G401.6 (cell line): ENCODE results near the gene UTF1.
"Not testable (repeated sequence)": the region's sequence is repeated elsewhere in the genome, so short reads cannot be mapped to it uniquely, and the experiment has no call there.

Experiments
- FAIRE-seq: peaks from 2 replicates; lab custom pipeline; 2012; peaks lifted over from hg19 to GRCh38; lab: Jason Lieb, UNC

Gene UTF1

DNA sequence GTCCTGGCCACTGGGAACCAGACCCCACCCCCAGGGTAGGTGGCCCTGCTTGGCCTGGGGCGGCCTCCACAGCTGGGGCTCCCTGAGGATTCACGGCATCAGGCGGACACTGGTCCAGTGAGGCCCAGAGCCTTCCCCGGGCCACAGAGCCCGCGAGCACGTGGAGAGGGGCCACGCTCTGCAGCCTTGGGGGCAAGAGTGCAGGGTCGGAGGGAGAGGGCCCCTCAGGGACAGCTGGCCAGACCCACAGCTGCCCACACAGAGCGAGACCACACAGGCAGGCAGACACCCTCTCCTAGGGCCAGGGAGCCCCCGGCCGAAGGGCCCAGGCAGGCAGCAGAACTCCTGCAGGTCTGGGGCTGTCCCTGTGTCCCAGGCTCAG lies 18.3 kb downstream of the UTF1 start:
- no peak for FAIRE-seq

DNA sequence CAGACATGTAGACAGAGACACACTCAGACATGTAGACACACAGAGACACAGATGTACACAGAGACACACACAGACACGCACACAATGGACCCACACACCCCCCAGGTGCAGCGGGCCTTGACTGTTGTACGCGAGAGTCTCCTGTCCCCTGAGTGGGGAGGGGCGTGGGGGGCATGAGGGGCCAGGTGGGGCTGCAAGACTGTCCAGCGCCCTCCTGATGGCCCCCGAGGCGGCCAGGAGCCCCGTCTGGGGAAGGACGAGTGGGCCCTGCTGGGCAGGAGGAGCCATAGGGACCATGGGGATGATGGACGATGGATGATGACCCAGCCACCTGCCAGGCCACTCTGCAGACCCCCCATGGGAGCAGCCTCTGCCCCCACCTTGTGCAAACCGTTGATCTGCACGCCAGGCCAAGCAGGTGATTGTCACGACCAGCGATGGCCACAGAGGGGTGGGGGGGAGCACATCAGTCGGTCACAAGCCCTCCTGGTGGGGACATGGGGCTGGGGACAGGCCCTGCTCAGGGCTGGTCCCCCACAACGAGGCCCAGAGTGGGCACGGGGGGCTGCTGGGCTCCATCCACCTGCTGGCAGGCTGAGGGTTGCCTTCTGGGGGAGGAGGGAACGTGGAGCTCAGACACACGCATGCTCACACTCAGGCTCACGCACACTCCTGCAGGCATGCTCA lies 19.2 kb downstream of the UTF1 start:
- FAIRE-seq: no peak

DNA sequence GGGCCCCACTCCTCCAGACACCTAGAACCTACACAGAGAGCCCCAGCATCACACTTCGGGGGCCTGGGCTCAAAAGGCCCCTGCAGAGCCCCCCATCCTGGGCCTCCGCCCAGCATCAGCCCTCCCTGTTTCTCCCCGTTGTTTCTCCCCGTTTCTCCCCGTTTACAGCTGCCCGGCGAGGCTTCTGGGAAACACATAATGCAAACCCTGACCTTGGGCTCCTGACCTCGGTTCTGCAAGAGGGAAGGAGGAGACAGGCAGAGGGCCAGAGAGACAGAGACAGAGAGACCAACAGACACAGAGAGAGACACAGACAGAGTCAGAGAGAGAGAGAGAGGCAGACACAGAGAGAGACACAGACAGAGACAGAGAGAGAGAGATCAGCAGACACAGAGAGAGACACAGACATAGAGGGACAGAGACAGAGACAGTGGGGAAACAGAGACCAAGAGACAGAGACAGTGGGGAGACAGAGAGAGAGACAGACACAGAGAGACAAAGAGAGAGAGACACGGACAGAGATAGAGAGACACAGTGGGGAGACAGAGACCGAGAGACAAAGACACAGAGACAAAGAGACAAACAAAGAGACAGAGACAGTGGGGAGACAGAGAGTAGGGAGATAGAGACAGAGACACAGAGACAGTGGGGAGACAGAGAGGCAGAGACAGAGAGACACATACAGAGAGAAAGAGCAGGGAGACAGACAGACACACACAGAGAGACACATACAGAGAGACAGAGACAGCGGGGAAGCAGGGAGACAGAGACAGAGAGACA lies 20.1 kb downstream of the UTF1 start:
- FAIRE-seq: no peak

DNA sequence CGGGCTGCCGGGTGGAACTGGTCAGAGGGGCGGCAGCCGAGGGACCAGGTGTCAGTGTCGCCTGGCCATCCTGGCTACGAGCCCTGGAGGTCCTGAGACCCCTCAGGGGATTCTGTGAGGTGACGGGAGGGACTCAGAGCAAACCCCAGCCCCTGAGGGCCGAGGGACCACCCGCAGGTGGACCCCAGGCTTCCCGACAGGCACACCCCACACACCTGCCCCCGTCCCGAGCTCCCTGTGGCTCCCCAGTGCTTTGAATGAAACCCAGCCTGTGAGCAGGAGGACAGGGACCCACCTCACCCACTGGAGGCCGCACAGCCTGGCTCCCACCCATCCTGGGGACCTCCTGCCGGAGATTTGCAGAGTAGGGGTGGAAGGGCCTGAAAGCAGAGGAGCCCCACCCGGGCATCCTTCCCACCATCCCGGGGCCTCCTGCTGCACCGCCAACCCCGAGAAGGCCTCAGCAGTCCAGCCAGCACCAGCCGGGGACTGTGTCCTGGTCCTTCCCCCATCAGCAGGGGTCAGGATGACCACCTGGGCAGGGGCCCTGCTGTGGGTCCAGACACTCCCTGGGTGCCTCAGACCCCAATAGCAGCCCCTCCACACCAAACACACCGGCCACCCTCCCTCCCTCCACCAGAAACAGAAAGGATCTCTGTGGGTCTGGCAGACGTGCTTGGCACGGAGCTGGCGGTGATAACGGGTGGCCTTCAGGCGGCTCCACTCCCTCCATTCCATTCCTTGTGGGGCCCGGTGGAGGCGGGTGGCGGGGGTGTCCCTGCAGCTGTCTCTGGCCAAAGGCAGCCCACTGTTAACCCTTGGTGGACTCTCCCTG lies 21.6 kb downstream of the UTF1 start:
- no peak for FAIRE-seq

DNA sequence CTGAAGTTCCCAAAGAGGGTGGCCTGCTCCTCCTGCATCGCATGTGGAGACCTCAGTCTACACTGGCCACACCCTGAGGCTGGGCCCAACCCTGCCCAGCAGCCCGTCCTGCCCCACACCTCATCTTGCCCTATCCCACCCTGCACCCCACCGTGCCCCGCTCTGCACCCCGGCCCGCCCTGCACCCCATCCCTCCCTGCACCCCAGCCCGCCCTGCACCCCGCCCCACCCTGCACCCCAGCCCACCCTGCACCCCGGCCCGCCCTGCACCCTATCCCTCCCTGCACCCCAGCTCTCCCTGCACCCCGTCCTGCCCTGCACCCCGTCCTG lies 22.2 kb downstream of the UTF1 start:
- no peak for FAIRE-seq

DNA sequence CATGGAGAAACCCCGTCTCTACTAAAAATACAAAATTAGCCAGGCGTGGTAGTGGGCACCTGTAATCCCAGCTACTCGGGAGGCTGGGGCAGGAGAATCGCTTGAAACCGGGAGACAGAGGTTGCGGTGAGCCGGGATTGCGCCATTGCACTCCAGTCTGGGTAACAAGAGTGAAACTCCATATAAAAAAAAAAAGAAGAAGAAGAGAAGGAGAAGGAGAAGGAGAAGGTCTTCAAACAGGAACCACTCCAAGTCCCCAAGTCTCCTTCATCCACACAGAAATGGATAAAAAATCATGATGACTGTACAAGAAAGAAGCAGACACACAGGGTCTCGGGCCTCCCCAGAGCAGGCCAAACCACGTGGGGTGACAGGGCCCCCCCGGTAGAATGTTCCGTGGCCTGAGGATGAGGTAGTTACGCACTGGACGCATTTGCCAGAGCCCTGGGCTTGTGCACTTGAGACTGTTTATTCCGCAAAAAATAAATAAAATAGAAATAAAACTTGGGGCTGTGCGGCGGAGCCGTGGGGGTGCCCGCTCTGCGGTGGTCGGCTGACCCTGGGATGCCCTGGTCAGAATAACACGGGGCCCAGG lies 23.4 kb downstream of the UTF1 start:
- FAIRE-seq: no peak

DNA sequence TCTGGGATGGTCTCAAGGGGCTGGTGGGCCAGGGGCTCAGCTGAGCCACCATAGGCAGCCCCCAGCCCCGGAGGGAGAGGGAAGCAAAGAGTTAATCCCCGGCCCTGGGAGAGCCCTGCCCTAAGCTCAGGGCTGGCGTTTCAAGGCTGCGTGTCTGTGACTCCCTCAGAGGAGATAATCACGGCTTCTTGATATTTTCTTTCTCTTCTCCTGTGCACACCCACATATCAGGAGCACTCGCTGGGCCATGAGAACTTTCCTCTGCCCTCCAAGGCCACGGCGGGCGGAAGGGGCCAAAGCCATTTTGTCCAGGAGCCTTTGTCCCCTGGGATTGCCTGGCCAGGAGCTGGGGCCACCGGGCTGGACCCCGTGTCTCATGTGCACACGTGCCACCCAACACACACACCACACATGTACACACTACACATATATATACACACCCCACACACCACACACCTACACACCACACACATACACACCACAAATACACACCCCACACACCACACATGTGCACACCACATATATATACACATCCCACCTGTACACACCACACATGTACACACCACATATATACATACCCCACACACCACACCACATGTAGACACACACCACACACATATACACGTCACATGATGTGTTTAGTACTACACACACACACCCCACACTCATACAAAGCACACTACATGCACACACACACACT lies 24.6 kb downstream of the UTF1 start:
- FAIRE-seq: no peak

DNA sequence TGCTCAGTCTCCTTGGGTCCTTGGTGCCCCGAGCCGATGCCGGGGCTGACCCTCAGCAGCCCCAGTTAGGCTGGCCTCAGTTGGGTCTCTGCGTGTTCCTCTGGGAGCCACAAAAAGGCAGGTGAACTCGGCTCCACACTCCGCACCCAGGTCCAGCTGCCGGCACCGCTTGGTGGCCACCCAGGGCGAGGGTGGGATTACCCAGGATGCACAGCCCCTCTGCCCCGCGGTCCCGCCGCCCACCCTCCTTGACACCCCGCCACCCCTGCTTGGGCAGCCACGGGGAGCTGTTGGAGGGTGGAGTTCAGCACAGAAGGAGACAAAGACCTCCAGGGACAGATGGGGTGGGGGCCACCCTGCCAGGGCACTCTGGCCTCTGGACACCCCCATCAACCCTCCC lies 25.3 kb downstream of the UTF1 start:
- no peak for FAIRE-seq

DNA sequence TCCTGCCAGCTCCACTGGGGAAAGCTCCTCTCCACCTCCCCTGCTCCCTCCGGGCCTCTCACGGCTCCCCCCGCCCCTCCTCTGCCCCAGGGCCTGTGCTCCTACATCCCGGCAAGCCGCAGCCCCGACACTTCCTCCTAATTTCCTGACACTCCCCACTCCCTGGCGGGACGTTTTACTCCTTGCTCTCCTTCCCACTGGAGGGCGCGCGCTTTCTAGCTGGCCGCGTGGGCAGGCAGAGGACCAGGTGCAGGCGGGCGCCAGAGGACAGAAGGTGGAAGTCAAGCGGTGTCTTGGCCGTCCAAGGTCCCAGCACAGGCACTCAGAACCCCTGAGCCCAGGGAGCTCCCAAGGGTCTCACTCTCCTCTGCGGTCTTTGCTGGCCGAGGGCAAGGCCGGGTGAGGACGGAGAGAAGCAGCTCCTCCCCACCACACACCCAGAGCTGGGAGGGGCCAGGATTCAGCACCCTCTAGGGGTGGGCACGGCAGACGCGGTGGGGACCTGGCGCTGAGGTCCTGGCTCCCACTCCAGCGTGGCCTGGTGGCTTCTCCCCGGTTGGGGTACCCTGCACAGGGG lies 27.6 kb downstream of the UTF1 start:
- FAIRE-seq: no peak

DNA sequence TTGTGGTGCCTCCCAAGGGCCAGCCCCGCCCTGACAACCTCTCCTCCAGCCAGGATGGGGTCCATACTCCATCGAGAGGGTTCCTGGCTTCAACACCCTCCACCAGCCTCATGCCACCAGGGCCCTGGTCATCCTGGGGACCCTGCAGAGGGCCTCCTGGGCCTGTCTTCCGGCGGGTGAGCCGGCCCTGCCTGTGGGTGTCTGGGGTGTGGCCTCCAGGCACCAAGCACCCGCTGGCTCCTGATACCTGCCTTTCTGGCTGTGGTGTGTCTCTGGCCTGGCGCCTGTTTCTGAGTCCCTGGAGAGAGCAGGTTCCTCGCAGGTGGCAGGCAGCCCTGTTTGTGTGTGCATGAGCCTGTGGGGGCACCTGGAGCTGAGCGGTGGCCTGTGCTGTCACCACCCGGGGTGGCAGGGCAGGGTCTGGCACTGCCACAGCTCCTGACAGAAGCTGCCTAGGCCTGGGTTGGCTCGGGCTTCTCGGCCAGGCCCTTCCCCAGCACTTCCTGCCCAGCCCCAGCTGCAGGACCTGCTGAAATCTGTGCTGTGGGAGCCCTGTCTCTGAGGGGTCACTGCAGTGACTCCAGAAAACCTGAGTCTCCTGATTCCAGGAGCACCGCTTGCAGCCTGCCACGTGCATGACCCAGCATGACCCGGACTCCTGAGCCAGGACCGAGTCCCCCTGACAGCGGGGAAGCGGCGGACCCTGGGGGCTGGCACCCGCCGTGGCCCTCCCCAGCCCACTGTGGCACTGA lies 28.2 kb downstream of the UTF1 start:
- no peak for FAIRE-seq

DNA sequence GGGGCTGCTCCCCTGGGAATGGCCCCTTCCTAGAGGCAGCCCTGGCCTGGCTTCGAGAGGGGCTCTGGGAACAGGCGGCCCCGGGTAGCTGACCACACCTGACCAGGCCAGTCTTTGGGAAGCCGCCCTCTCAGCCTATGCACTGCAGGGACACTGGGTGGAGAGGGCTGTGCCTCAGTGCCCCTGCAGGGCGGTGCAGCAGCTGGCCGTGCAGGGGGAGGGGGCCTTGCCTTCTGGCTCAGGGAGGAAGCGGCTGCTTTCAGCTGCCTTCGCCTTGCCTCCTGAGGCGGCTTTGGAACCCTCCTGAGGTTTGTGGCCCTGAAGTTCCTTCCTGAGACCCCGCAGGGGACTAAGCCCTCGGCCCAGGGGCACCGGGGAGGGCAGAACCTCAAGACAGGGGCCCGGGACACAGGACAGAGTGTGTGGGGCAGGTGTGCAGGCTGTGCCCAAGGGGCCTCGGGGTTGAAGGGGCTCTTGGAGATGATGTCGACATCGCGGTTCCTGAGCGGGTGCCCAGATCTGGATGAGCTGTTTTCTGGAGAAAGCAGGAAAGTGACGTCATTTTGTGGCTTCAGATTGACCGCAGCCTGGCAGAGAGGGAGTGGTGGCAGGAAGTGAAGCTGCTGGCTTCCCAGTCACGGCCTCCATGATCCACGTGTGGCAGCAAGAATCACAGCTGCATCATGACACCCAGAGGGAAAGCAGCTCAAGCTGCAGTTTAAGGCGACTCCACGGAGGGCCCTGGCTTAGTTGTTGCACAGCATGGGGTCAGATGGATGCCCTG lies 29.0 kb downstream of the UTF1 start:
- FAIRE-seq: no peak

DNA sequence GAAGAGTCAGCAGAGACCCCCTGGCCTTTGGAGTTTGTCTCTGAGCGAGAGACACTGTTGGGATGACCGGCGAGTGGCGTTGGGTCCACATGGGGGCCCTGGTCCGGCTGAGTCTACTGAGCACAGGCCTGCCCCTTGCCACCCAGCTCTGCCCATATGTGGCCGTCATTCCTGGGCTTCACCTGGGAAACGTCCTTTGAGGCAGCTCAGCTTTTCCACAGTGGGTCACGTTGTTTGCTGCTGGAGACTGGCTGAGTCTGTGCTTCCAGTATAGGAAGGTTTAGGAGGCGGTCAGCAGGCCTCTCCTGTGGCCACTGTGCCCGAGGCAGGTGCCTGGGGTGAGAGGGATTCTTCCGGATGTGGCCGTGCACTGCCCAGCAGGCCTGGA lies 29.6 kb downstream of the UTF1 start:
- no peak for FAIRE-seq

DNA sequence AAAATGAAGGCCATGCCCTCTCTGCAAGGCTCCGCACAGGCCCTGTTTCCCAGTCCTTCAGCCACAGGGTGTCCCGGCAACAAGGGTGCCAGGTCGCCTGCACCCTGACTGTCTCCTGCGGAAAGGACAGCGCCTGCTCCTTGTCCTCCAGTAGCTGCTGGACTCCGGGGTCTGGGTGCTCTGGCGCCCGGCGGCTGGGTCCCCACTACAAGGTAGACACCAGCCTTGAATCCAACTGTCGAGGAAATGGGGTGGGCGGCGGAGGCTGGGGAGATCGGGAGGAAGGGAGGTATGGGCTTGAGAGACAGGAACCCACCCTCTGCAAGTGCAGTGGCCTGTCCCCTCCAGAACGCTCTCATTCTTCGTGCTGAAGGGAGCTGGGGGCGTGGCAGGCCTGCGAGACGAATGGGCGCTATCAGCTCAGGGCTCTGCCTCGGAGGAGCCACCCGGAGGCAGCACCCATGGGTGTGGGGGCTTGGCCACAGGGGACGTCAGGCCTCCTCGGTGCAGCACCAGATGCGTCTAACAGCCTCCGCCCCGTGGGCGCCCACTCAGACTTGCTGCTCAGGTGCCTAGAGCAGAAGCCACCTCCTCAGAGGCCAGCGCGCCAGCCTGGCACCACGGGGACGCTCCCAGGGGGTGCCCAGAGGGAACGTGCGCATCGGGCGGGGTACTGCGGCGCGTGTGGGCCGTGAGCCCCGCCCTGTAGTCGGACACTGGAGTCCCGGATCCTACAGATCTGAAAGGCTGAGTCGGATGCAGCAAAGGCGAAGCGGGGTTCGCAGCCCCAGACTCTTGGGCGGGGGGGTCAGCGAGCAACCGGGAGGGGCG lies 31.1 kb downstream of the UTF1 start:
- no peak for FAIRE-seq

DNA sequence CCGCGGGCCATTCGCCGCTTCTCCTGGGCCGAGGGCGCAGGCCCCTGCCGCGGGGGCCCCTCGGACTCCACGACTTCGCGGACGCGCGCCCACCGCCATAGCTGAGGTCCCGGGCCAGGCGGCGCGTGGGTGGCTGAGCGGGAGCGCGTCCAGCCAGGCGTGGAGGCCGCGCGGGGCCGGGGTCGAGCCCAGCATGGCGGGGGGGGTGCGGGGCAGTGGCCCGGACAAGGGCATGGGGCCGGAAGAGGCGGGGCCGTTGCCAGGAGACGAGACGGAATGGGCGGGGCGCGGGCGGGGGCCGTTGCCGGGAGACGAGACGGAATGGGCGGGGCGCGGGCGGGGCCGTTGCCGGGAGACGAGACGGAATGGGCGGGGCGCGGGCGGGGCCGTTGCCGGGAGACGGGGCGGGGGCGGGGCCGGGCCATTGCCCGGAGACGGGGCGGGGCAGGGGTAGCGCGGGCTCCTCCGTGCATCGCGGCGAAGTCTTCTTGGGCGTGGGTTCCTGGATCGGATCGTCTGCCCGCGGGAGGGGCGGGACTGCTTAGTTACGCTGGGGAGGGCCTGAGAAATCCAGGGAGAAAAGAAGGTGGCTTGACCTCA lies 31.8 kb downstream of the UTF1 start:
- no peak for FAIRE-seq

DNA sequence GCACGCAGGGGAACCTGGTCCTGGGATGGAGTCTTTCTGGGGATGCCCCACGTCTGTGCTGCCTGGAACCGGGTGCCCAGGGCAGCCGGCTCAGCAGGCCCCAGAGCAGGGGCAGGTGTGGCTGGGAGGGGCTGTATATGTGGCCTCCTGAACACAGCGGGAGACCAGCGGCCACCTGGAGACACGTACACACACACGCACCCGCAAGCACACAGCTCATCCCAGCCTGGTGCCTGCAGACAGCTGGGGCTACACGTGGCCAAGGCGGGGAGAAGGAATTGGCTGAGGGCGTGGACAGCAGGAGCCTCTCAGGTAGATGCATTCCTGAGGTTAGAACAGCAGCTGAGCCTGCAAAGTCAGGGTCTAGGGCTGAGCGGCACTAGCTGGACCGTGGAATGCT lies 32.7 kb downstream of the UTF1 start:
- no peak for FAIRE-seq

DNA sequence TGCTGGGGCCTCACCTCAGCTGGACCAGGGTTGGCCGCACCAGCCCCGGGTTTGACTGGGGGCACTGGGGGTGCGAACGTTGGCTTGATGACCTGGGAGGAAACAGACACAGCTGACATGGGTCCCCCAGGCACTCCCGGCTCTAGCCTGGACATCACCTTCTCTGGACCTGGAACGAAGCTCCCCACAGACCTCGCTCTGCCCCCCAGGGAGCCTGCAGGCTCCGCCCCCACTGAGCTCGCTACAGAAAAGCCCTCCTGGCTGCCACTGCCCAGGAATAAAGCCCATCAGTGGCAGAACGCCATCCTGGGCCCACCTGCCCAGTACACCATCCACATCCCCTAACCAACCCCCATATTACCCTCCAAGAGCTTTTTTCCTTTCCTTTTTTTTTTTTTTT lies 33.7 kb downstream of the UTF1 start:
- FAIRE-seq: no peak

DNA sequence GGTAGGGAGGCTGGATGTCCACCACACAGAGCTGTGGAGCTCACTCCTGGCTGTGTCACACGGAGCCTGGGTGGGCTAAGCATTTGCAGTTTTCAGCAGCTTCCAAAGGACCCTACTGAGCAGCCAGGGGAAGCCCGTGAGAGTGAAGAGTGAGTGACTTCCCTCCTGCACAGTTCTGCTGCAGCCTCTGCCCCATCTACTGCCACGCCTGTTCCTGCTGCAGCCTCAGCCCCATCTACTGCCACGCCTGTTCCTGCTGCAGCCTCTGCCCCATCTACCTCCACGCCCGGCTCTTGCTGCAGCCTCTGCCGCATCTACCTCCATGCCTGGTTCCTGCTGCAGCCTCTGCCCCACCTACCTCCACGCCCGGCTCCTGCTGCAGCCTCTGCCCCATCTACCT lies 34.4 kb downstream of the UTF1 start:
- no peak for FAIRE-seq

DNA sequence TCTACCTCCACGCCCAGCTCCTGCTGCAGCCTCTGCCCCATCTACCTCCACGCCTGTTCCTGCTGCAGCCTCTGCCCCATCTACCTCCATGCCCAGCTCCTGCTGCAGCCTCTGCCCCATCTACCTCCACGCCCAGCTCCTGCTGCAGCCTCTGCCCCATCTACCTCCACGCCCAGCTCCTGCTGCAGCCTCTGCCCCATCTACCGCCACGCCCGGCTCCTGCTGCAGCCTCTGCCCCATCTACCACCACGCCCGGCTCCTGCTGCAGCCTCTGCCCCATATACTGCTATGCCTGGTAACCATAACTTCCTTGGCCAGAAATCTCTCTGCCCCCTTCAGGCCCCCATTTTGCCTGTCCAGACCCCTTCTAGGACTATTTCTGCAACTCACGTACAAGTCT lies 35.0 kb downstream of the UTF1 start:
- not testable (repeated sequence) for FAIRE-seq
